Stimulated activated CD4-positive, alpha-beta T cell treated with anti-CD3 and anti-CD28 coated beads, Interleukin-12 subunit alpha, Interleukin-12 subunit beta, amount 100 ng/mL, for 48 hours (primary cell): ENCODE data around the gene THAP8.

Source experiments
- DNase-seq, 3 donors: peaks; one replicate each; pipeline ENCODE4 v3.0.0-alpha.2; 2020; ENCODE audit warnings: low read depth in 2 of 3, low spot score in 1 of 3

Gene THAP8, protein sequence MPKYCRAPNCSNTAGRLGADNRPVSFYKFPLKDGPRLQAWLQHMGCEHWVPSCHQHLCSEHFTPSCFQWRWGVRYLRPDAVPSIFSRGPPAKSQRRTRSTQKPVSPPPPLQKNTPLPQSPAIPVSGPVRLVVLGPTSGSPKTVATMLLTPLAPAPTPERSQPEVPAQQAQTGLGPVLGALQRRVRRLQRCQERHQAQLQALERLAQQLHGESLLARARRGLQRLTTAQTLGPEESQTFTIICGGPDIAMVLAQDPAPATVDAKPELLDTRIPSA

DNA sequence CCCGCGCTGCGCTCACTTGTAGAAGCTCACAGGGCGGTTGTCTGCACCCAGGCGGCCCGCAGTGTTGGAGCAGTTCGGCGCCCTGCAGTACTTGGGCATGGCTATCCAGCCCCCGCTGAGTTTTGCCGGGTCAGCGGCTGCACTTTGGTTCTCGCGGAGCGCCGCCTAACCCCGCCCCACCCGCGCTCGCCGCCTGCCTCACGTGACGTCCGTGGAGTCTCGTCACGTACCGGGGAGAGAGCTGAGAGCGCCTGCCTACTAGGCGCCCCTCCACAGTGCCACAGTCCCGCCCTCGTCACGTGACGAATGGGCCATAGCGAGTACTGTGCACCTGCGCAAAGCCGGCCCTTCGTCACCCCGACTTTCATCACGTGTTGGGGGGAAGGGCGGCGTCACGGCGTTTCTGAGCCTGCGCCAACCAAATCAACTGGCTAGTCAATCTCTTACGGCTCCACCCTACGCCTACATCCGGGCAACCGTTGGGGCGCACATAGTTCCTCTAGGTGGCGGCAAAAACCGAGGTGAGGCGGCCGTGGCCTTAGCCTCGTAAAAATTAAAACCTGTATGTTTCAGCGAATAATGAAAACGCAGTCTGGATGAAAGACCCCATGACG is at the start of gene THAP8:
TSS of gene THAP8 (minus strand) at position 167 of the 614 bp plus-strand sequence. CDS start at position 99, 68 bp downstream.
- DNase-seq: peak; percentile 99 to 100 (median 99)

DNA sequence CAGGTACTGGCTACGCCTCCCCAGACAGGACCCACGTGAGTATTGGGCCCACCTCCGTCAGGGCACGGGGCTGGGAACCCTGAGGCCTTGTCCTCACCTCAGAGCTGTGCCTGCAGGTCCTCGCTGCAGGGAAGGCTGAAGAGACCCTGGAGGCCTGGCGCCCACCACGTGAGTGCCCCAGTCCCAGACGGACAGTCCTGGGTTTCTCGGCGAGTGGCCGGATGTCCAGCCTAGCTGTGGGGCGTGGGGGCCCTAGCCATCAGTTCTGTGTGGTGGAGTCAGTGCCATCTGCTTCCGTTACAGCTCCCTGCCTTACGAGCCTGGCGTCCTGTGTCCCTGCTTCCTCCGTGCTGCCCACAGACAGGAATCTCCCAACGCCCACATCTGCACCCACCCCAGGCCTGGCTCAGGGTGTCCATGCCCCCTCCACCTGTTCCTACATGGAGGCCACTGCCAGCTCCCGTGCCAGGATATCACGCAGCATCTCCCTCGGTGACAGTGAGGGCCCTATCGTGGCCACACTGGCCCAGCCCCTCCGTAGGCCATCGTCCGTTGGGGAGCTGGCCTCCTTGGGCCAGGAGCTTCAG is 49.0 kb upstream of the THAP8 start:
- DNase-seq: no peak

DNA sequence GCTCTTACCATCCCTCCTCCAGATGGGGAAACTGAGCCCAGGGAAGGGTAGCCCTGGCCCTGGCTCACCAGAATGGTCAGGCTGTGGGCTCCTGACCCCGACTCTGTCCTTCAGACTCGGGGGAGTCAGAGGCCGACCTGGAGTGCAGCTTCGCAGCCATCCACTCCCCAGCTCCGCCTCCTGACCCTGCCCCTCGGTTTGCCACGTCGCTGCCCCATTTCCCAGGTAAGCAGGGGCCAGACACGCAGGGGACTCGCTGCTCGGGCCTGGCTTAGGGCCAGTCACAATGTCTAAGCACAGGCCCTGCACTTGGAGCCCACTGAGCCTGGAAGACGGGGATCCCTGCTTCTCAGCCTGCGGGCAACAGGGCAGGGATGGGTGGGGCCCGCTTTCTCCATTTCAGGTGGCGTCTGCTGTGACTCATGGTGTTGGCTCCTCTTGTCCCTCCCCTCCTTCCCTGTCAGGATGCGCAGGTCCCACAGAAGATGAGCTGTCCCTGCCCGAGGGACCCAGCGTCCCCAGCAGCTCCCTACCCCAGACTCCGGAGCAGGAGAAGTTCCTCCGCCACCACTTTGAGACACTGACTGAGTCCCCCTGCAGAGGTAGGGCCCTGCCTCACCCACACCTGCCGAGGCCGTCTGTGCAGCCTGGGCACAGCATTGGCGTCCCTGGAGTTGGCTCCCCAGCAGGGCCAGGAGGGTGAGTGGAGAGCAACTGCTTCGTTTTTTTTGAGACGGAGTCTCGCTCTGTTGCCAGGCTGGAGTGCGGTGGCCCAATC is 47.7 kb upstream of the THAP8 start:
- DNase-seq: no peak

DNA sequence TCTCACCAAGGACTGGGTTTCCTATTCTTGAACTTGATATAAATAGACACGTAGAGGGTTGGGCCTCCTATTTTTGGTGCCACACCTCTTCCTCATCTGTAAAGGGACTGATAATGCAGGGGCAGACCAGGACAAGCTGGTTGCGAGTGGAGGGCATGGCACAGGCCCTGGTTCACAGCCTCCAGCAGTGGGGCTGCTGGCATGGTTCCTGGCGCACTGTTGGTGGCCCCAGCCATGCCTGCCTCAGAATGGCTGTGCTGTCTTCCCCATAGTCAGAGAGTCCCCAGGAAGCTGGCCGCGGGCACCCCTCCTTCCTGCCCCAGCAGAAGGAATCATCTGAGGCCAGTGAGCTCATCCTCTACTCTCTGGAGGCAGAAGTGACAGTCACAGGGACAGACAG is 46.4 kb upstream of the THAP8 start:
- DNase-seq: no peak

DNA sequence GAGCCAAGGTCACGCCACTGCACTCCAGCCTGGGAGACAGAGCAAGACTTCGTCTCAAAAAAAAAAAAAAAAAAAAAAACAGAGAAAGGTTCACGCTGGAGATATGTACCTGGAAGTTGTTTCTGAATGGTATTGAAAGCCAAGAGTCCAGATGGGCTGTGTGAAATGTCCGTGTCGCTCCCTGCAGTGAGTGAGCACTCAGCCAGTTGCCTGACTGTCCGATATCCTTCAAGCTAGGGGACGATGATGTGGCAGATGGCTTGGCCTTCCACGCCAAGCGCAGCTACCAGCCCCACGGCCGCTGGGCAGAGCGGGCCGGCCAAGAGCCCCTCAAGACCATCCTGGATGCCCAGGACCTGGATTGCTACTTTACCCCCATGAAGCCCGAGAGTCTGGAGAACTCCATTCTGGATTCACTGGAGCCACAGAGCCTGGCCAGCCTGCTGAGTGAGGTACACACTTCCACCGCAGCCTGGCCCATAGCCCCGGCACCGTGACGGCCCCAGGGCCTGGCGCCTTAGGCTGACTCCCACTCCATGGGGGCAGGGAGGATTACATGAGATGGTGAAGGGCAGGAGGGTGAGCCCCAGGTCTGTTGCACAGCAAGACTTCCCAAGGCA is 45.2 kb upstream of the THAP8 start:
- no peak for DNase-seq

DNA sequence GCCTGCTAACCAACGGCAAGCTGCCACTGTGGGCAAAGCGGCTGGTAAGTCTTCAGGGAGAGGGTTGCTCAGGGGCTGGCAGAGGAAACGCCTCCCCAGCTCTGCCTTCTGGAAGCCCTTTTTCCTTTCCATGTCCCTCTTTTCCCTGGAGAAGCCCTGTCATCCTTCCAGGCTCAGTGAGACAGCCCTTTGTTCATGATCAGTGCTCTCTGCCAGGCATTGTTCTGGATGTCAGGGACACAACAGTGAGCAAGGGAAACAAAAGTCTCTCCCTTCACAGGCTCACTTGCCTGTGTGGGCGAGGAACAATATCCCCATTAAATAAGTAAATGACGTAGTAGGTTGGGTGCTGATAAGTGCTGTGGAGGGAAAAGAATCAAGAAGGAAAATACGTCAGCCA is 43.0 kb upstream of the THAP8 start:
- DNase-seq: no peak

DNA sequence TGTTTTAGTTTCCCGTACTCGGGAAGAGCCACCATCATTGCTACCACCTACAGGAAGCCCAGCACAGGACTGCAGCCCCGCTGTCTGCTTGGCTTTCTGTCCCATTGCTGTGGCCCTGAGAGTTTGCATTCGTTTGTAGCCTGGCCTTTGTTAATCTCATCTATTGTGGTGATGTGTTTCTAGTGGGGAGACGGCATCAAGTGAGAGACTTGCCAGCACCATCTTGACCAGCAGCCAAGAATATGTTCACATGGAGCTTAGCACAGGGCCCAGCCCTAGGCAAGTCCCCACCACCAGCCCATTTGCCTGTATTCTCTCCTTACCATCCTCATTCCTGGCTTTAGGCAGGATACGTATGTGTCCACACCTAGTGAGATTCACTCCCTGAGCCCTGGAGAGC is 39.6 kb upstream of the THAP8 start:
- DNase-seq: no peak

DNA sequence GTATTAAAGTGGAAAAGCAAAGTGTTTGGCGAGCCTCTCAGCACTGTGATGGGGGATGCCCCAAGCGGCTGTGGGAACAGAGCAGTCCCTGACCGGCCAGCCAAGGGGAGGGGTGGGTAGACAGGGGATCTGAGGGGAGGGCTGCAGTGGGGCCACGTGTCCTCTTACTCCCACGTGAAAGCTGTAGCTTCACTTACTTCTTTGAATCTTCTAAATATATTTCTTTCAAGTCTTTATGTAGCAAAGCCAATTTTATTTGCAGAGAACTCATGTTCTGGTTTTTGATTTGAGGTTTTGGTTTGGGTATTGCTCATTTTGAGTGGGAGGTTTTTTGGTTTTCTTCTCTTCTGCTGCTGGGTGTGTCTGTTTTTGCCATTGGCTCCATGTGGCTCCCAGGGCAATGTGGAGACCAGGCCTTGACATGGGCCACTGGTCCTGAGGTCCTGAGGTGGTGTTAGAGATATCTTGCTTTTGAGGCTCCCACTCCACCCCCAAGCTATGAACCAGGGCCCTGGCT is 39.1 kb upstream of the THAP8 start:
- DNase-seq: peak in 1 of 3 donors; percentile 8

DNA sequence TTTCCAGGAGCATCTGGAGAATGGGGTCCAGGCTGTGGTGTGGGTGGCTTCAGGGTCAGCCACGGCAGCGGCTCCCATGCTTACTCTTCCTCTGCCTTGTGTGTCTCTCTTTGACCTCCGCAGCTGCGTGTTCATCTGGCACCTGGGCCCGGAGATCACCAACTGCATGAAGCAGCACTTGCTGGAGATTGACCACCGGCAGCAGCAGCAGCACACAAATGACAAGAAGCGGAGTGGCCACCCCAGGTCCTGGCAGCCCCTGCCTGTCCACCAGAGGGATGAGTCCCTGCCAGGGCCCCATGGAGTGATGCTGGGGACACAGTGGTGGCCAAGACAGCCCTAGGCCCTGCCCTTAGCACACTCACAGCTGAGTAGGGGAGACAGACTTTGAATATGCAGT is 38.5 kb upstream of the THAP8 start:
- DNase-seq: no peak

DNA sequence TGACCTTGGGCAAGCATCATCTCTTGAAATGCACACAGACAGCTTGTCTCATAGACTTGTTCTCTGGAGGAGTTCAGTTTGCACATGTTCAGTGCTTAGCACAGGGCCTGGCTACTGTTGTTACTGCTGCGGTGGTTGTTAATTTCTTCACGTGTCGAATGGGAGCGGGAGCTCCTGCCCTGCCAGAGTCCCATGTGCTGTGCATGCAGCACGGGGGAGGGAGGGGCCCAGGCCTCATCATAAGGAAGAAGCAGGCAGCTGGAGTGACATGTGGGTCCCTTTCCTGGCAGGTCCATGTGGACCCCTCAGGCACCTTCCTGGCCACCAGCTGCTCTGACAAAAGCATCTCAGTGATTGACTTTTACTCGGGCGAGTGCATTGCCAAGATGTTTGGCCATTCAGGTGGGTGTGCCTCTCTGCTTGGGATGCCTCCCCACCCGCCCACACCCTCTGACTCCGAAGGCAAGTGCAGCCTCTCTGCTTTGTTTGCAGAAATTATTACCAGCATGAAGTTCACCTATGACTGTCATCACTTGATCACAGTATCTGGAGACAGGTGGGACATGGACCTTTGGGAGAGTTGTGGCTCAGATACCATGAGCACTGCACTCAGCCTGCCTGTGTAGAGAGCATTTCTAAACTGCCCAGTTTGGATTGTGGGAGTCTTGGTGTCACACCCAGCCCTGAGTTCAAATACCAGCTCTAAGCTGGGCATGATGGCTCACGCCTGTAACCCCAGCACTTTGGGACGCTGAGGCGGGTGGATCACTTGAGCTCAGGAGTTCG is 37.0 kb upstream of the THAP8 start:
- no peak for DNase-seq

DNA sequence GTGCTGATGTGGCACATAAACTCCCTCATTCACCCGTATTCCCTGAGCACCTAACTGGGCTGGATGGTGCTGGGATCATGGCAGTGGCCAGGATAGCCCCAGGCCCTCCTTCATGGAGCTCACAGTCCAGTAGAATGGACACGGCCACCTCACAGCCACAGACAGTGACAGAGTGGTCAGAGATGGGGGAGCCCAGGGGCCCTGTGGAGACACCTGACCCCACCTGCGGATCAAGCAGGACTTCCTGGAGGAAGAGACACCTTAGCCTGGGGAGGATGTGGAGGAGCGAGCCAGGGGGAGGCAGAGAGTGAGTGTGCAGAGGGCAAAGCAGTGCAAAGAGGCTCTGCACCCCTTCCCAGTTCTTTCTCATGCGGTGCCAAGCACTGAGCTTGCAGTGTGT is 35.8 kb upstream of the THAP8 start:
- DNase-seq: no peak

DNA sequence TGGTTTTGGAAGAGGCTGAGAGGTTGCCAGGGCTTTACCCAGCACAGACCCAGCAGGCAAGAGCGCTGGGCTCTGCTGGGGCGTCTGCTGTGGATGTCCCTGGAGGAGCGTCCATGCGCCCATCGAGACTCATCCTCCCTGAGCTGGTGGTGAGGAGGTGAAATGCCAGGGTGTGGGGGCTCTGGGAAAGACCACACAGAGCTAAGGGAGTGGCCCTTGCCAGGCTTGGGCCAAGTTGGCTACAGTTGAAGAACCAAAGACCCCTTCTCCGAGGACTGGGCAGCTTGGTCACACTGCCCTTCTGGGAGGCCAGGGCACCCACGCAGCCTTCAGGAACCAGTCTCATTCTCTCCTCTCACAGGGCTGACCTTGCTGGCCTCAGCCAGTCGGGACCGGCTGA is 32.2 kb upstream of the THAP8 start:
- DNase-seq: no peak

DNA sequence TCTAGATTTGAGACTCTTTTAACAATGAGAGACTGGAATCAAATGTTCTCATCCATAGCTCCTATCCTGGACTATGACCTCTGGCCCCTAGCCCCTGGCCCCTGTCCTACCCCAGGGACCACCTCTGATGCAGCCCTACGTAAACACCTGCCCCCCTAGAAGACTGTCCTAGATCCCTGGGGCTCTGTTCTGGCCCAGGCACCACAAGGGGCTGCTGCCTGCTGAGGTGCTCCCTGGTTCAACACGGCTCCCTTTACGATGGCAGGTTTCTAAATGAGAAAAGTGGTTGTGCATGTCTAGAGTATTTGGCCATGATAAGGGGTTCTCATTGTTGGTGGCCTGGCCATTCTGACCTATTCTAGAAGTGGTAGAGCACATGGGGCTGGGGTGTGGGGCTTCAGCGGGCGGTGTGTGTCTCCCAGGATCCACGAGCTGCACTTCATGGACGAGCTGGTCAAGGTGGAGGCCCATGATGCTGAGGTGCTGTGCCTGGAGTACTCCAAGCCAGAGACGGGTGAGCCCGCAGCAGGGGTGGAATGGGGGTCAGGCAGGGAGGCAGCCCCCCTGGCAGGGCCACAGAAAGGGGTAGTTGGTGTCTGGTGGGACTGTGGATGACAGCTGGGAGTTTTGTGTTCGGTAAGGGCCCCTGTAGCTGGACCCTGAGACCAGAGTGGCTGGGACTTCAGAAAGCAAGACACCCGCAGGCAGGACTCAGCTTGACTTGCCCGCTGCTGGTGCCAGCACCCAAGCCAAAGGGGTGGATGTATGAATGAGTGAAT is 30.3 kb upstream of the THAP8 start:
- no peak for DNase-seq

DNA sequence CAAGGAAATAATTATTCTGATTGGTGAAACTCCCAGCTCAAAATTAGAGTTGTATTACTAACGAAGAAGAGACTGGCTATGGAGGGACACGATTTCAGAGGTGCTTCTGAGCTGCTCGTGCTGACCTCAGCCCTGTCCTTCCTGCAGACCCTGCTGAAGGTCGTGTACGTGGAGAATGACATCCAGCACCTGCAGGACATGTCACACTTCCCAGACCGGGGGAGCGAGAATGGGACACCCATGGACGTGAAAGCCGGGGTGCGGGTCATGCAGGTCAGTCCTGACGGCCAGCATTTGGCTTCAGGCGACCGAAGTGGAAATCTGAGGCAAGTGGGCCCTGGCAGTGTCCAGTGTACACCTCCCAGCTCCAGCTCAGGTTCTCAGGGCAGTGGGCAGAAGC is 28.8 kb upstream of the THAP8 start:
- no peak for DNase-seq

DNA sequence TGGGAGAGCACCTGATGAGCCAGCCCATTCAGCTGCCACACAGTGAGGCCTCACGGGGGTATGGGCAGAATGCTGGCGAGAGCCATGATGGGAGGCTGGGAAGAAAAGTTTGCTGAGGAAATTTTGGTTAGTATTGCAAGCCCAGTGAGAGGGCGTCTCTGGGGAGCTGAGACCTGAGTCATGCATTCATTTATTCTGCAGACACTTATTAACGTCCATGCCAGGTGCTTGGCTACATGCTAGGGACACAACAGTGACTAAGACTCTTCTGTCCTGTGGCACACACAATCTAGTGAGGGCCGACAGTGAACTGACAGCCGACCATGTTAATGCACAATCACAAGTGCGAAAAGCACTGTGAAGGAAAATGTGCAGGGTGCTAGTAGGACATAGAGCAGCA is 27.8 kb upstream of the THAP8 start:
- DNase-seq: no peak

DNA sequence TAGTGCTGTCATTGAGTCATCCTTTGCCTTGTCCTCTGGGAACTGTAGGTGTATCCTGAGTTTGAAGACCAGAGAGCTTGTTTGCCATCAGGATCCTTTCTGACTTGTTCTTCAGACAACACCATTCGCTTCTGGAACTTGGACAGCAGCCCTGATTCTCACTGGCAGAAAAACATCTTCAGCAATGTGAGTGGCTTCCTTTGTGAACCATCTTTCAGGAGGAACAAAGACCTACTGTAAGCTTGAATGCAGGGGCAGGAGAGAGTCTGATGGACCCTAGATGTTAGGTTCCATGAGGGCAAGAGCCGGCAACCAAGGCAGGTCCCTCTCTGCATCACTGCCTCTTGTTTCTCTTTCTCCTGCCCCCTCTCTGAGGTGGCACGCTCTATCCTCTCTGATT is 27.3 kb upstream of the THAP8 start:
- DNase-seq: no peak

DNA sequence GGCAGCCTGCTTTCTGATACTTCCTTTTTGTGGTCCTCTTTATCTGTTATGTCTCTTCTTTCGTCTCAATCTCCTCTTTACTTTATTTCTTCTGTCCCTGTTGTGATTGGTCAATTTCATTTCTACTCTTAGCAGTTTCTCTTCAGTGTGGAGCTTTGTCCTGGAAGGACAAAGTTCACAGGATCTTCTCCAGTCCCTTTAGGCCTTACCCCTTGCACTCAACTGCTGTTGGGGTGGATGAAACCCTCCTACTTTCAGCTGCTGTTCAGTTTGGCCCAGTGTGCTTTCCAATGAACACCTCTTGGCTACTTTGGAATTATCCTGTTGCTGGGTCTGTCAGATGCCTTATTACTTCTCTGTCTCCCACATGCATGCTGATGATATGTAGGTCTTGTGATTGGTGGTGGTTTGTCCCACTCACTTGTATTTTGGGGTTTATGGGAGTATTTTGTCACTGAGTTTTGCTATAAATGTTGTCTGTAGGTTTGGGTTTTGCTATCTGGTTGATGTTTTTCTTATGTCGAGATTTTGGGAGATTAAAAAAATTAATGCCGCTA is 25.4 kb upstream of the THAP8 start:
- no peak for DNase-seq

DNA sequence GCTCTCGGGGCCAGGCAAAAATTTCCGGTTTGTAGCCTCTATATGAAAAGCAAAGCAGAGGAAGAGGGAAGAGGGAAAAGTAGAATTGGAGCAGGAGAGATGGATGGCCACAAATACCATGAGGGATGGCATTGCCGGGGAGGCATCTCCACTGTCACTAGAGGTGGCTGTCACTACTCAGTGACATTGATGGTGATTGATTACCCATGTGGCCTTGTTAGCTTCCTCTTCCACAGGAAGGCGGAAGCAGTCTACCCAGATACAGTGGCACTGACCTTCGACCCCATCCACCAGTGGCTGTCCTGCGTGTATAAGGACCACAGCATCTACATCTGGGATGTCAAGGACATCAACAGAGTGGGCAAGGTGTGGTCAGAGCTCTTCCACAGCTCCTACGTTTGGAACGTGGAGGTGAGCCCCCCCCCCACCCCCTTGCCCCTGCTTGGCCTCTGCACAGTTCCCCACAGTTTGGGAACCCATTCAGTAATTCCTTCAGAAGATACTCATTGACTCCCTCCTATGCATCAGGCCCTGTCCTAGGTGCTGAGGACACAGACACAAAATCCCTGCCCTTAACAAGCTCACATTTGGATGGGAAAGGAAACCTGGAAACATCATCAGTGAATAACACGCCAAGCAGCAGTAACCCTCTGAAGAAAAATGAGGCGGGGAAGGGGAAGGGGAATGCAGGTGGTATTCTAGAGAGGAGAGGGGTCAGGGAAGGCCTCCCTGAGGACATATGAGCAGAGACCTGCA is 19.2 kb upstream of the THAP8 start:
- no peak for DNase-seq

DNA sequence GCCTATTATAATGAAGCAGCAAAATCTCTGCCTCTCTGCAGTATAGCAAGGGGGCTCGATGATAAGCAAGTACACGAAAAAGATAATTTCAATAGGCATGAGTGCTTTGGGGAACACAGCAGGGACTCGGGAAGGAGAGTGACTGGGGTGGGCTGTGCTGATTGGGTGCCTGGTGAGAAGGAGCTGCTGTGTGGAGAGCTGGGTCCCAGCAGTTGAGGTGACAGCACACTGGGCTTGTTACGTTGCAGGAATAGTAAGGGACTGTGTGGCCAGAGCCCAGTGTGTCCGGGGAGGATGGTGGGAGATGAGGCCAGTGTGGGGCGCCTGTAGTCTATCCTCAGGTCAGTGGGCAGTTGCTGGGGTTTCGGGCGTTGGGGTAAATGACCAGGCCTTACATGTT is 18.0 kb upstream of the THAP8 start:
- DNase-seq: no peak
